ENCODE data around the gene DARS2. TPM values are rescaled to one million over a fixed set of nuclear protein-coding genes. Genes with fewer than 3 reads are reported as not detected.

Gene DARS2
- total and polyA plus RNA-seq, 4 donors, result 6.6 to 16.1 (median 13.1) TPM

DNA sequence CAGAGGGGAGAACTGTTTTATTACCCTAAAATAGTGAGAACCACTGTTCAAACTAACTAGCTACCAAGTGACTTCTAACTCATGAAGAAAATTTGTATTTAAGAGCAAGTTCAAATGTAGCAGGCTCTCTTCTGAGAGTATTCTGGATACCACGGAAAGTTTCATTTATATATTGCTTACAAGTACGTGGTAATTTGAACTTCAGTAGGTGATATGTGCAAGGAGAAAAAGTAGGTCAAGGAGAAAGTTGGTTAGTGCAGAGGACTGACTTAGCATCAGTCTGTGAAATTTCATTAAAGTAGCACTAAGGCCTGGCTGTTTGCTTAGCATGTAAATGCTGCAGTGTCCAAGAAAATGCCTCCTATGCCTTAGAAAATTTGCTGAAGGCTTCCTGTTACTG lies 76.0 kb downstream of the DARS2 start:
- Histone ChIP-seq H3K9ac (ENCODE audit: insufficient read depth in 1 of 2, low read length in 2 of 2) (no peak overlapping the region), H3K36me3 (ENCODE audit: control insufficient read depth in 4 of 4, insufficient read depth in 4 of 4, low read length in 4 of 4) (peaks cover 0 to 3% (median 0%) of the 10 kb centered on the region in 4 donors), H3K4me1 (ENCODE audit: control insufficient read depth in 5 of 5, insufficient read depth in 5 of 5, low read length in 5 of 5) (peaks cover 0 to 8% (median 1%) of the 10 kb centered on the region in 5 donors), H3K27me3 (ENCODE audit: control insufficient read depth in 3 of 3, insufficient read depth in 3 of 3, low read length in 2 of 3) (no peaks in the 10 kb centered on the region), H3K4me3 (no peak overlapping the region), H3K27ac (ENCODE audit: low read depth in 1 of 2, low read length in 1 of 2) (no peak overlapping the region), H3K9me3 (ENCODE audit: control insufficient read depth in 4 of 4, insufficient read depth in 3 of 4, low read length in 3 of 4) (no peaks in the 10 kb centered on the region)
- DNase-seq, result no peak
- TF ChIP-seq CTCF (IDR thresholded peaks at IDR 0.05; ENCODE audit: control extremely low read depth, extremely low read depth), result no peak
- 74 to 83% methylated on average over 2 of the region's 2 CpGs for WGBS, 2 donors
- no peak for ATAC-seq (ENCODE audit: insufficient read depth, low FRiP score)

DNA sequence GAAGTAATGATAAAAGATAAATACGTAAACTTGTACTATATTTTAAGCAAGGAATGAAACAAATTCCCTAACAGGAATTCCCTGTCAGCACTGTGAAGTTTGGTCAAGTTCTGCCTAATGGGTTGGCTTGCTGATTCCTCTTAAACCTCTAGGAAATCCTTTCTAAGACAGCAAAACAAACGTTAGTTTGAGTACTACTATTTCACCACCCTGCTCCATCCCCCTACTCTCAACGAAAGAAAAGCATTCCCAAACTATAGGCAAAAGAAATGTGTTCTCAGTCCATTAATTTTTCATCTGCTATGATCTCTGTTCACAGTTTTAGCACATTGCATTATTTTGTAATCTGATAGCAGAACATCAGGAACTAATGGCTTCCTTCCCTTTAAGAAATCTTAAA lies 76.5 kb downstream of the DARS2 start:
- TF ChIP-seq CTCF (IDR thresholded peaks at IDR 0.05; ENCODE audit: control extremely low read depth, extremely low read depth), result no peak
- H3K4me3 ChIP-seq, result no peak overlapping the region
- ATAC-seq (ENCODE audit: insufficient read depth, low FRiP score), result no peak
- peaks cover 0 to 8% (median 1%) of the 10 kb centered on the region in 5 donors for H3K4me1 ChIP-seq (ENCODE audit: control insufficient read depth in 5 of 5, insufficient read depth in 5 of 5, low read length in 5 of 5)
- H3K9me3 ChIP-seq (ENCODE audit: control insufficient read depth in 4 of 4, insufficient read depth in 3 of 4, low read length in 3 of 4), result no peaks in the 10 kb centered on the region
- no peak for DNase-seq
- WGBS, 2 donors, result 27 to 46% methylated on average over 3 of the region's 3 CpGs
- H3K27ac ChIP-seq (ENCODE audit: low read depth in 1 of 2, low read length in 1 of 2), result no peak overlapping the region
- H3K27me3 ChIP-seq (ENCODE audit: control insufficient read depth in 3 of 3, insufficient read depth in 3 of 3, low read length in 2 of 3), result no peaks in the 10 kb centered on the region
- peaks cover 0 to 3% (median 0%) of the 10 kb centered on the region in 4 donors for H3K36me3 ChIP-seq (ENCODE audit: control insufficient read depth in 4 of 4, insufficient read depth in 4 of 4, low read length in 4 of 4)
- H3K9ac ChIP-seq (ENCODE audit: insufficient read depth in 1 of 2, low read length in 2 of 2), result no peak overlapping the region

DNA sequence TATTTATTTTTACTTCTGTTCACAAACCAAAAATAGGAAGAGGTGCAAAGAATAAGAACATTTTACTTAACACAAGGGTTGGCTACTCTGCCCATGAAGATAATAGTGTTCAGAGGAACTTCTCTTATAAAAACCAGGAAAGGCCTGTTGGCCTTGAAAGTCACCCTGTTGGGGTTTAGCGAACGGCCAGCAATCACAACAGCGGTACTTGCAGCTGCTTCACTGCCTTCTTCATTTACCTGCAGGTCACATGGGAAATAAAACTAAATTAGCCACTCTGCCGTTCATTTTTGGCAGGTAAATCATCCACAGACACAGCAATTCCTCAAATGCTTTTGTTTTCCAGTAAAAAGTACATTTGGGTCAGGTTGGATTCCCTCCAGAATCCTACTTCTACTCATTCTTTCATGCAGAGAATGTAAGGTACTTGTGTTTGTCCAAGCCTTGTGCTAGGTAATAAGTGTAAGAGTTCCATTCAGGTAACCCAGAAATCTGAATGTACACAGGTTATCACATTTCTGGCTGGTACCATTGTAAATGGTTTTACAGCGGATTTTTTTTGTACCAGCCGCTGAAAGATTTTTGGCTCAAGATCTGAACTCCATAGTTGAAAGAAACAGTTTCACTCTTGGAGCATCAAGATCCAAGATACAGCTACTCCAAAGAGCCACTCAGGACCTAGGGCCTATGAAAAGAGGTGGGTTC lies 79.5 kb downstream of the DARS2 start:
- H3K36me3 ChIP-seq (ENCODE audit: control insufficient read depth in 4 of 4, insufficient read depth in 4 of 4, low read length in 4 of 4), result peaks cover 0 to 3% (median 0%) of the 10 kb centered on the region in 4 donors
- no peak overlapping the region for H3K4me3 ChIP-seq
- H3K4me1 ChIP-seq (ENCODE audit: control insufficient read depth in 5 of 5, insufficient read depth in 5 of 5, low read length in 5 of 5), result peaks cover 0 to 8% (median 1%) of the 10 kb centered on the region in 5 donors
- ATAC-seq (ENCODE audit: insufficient read depth, low FRiP score) (no peak), DNase-seq (peak; percentile 25 to 74 (median 42))
- H3K9me3 ChIP-seq (ENCODE audit: control insufficient read depth in 4 of 4, insufficient read depth in 3 of 4, low read length in 3 of 4), result no peaks in the 10 kb centered on the region
- H3K27ac ChIP-seq (ENCODE audit: low read depth in 1 of 2, low read length in 1 of 2), result no peak overlapping the region
- no peak for TF ChIP-seq CTCF (IDR thresholded peaks at IDR 0.05; ENCODE audit: control extremely low read depth, extremely low read depth)
- WGBS, 2 donors, result 65 to 84% methylated on average over 6 of the region's 6 CpGs
- no peaks in the 10 kb centered on the region for H3K27me3 ChIP-seq (ENCODE audit: control insufficient read depth in 3 of 3, insufficient read depth in 3 of 3, low read length in 2 of 3)
- H3K9ac ChIP-seq (ENCODE audit: insufficient read depth in 1 of 2, low read length in 2 of 2), result no peak overlapping the region

Small RNA genes within 50 kb of the gene (small RNA-seq; reads per million reads assigned to genes)
- not detected for gene RF00019 (ENCODE audit: low replicate concordance)

Other genes starting within 250 kb of the DARS2 start
- gene SLC9C2, start 221.6 kb upstream of the DARS2 start, total RNA-seq, result under 1 TPM; 0.97 to 0.98 TPM
- under 1 TPM; 0.05 to 0.24 TPM for gene SLC9C2, start 221.6 kb upstream of the DARS2 start, polyA plus RNA-seq
- not detected for gene TEX50, start 189.3 kb upstream of the DARS2 start, total RNA-seq
- not detected for gene TEX50, start 189.3 kb upstream of the DARS2 start, polyA plus RNA-seq
- 10 to 100 TPM in 1 of 2 donors, 1 to 10 TPM in 1; 7.6 to 10.5 TPM for gene ANKRD45, start 154.8 kb upstream of the DARS2 start, total RNA-seq
- 1 to 10 TPM; 2.3 to 3.8 TPM for gene ANKRD45, start 154.8 kb upstream of the DARS2 start, polyA plus RNA-seq
- 10 to 100 TPM; 23.8 to 38.4 TPM for gene KLHL20, start 109.7 kb upstream of the DARS2 start, total RNA-seq
- gene KLHL20, start 109.7 kb upstream of the DARS2 start, polyA plus RNA-seq, result 10 to 100 TPM in 1 of 2 donors, 1 to 10 TPM in 1; 5.8 to 10.6 TPM
- 1 to 10 TPM; 6.5 to 8.5 TPM for gene CENPL, start 210 bp downstream of the DARS2 start, total RNA-seq
- gene CENPL, start 210 bp downstream of the DARS2 start, polyA plus RNA-seq, result 1 to 10 TPM; 1.8 to 2.5 TPM
- 100 to 1,000 TPM; 231 to 306 TPM for gene GAS5, start 43.3 kb downstream of the DARS2 start, total RNA-seq
- gene GAS5, start 43.3 kb downstream of the DARS2 start, polyA plus RNA-seq, result 1,000 to 10,000 TPM in 1 of 2 donors, 100 to 1,000 TPM in 1; 333 to 1,168 TPM
- gene ZBTB37, start 43.7 kb downstream of the DARS2 start, total RNA-seq, result 10 to 100 TPM; 12.5 to 29.8 TPM
- 1 to 10 TPM; 1.6 to 2.1 TPM for gene ZBTB37, start 43.7 kb downstream of the DARS2 start, polyA plus RNA-seq
- under 1 TPM in 1 of 2 donors, not detected in 1; 0.61 TPM for gene SERPINC1, start 92.7 kb downstream of the DARS2 start, total RNA-seq
- under 1 TPM; 0.08 to 0.17 TPM for gene SERPINC1, start 92.7 kb downstream of the DARS2 start, polyA plus RNA-seq
- gene RC3H1, start 197.7 kb downstream of the DARS2 start, total RNA-seq, result 10 to 100 TPM; 29.2 to 51.5 TPM
- 1 to 10 TPM; 3.8 to 5.1 TPM for gene RC3H1, start 197.7 kb downstream of the DARS2 start, polyA plus RNA-seq

All from lung (tissue), 13 donors.